Smooth muscle cell (in vitro differentiated cells): Measurements from ENCODE around the gene CABLES1. TPM values are rescaled to one million over a fixed set of nuclear protein-coding genes. Genes with fewer than 3 reads are reported as not detected.
"Not testable (repeated sequence)": the region's sequence is repeated elsewhere in the genome, so short reads cannot be mapped to it uniquely, and the experiment has no call there.

ENCODE experiments used
- DNase-seq: peaks from one replicate; lab custom pipeline; 2025; ENCODE audit not compliant: unreplicated experiment; lab: John Stamatoyannopoulos, UW
- H2AFZ ChIP-seq: fragments of 200-600 bp; sonication (generic); 2 replicates; pipeline ENCODE4 v1.6.0; 2016; ENCODE audit warnings: antibody characterized with exemption, low read depth, mild to moderate bottlenecking
- H3F3A ChIP-seq: fragments of 200-600 bp; sonication (generic); 2 replicates; pipeline ENCODE4 v1.6.0; 2017; ENCODE audit warnings: antibody characterized with exemption, low read depth
- H3K27ac ChIP-seq: fragments of 200-600 bp; sonication (generic); 2 replicates; pipeline ENCODE4 v1.5.1; 2016; ENCODE audit warnings: low read depth, mild to moderate bottlenecking
- H3K27me3 ChIP-seq: fragments of 200-600 bp; sonication (generic); 2 replicates; pipeline ENCODE4 v1.6.1; 2016; ENCODE audit warnings: low read depth, mild to moderate bottlenecking
- H3K36me3 ChIP-seq: fragments of 200-600 bp; sonication (generic); 2 replicates; pipeline ENCODE4 v1.5.1; 2016; ENCODE audit warnings: low read depth
- H3K4me1 ChIP-seq: fragments of 200-600 bp; sonication (generic); 2 replicates; pipeline ENCODE4 v1.5.1; 2016; ENCODE audit warnings: low read depth
- H3K4me2 ChIP-seq: fragments of 200-600 bp; sonication (generic); 2 replicates; pipeline ENCODE4 v1.6.0; 2016; ENCODE audit warnings: mild to moderate bottlenecking
- H3K4me3 ChIP-seq: fragments of 200-600 bp; sonication (generic); 2 replicates; pipeline ENCODE4 v1.5.1; 2016; ENCODE audit warnings: mild to moderate bottlenecking
- H3K79me2 ChIP-seq: fragments of 200-600 bp; sonication (generic); 2 replicates; pipeline ENCODE4 v1.6.0; 2016; ENCODE audit warnings: low read depth, mild to moderate bottlenecking
- H3K9ac ChIP-seq: fragments of 200-600 bp; sonication (generic); 2 replicates; pipeline ENCODE4 v1.6.0; 2016; ENCODE audit warnings: low read depth
- H3K9me3 ChIP-seq: fragments of 200-600 bp; sonication (generic); replicated peaks from 2 replicates; pipeline ENCODE4 v1.5.1; 2016; ENCODE audit warnings: low read depth
- H4K20me1 ChIP-seq: fragments of 200-600 bp; sonication (generic); 2 replicates; pipeline ENCODE4 v1.6.0; 2016; ENCODE audit warnings: low read depth
- WGBS: methylation state at CpG from one replicate; pipeline ENCODE4 v1.1.7; 2016; ENCODE audit warnings: low lambda C conversion rate; 5-methylcytosine and 5-hydroxymethylcytosine counted together
- polyA plus RNA-seq: library from polyadenylated mRNA; unstranded; fragments of >200 nt; fragmentation: Nextera tagmentation; extraction: Ambion mirVana; gene quantifications from 2 replicates; pipeline ENCODE4 v1.2.1, GENCODE V29; 2016
- total RNA-seq: library from RNA; depleted of rRNA; stranded (reverse); fragments of >200 nt; gene quantifications from 2 replicates; pipeline ENCODE4 v1.2.3, GENCODE V29; 2014
- TF ChIP-seq, protein P1 (sequence below): fragments of 200-600 bp; sonication (generic); IDR thresholded peaks from 2 replicates; pipeline ENCODE4 v1.5.1; 2017; ENCODE audit warnings: borderline replicate concordance, mild to moderate bottlenecking, antibody characterized with exemption; ENCODE audit not compliant: insufficient read depth, poor library complexity, severe bottlenecking

The CABLES1 gene
- total and polyA plus RNA-seq, 2 experiments from 2014 or later, result 1.2 to 2.4 TPM

DNA sequence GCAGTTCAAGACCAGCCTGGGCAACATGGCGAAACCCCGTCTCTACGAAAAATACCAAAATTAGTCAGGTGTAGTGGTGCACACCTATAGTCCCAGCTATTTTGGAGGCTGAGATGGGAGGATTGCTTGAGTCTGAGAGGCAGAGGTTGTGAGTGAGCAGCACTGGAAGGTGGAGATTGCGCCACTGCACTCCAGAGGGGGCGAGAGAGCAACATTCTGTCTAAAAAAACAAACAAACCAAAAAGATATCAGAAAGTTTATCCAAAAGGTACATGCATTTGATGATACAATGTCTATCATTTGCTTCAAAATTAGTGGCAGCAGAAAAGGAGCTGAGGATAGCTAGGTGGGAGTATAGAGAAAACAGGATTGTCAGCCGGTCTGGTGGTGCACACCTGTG, 39.8 kb upstream of the CABLES1 start:
- Histone ChIP-seq H3K36me3 (no peaks in the 10 kb centered on the region), H3K27me3 (peaks cover 6% of the 10 kb centered on the region), H3K9ac (no peak overlapping the region), H3K27ac (no peak overlapping the region), H3K4me1 (peaks cover 7% of the 10 kb centered on the region), H3F3A (no peaks in the 10 kb centered on the region), H3K79me2 (no peaks in the 10 kb centered on the region), H3K4me3 (no peak overlapping the region), H2AFZ (no peak overlapping the region), H3K4me2 (no peak overlapping the region), H3K9me3 (no peaks in the 10 kb centered on the region), H4K20me1 (no peaks in the 10 kb centered on the region)
- TF ChIP-seq, protein P1, sequence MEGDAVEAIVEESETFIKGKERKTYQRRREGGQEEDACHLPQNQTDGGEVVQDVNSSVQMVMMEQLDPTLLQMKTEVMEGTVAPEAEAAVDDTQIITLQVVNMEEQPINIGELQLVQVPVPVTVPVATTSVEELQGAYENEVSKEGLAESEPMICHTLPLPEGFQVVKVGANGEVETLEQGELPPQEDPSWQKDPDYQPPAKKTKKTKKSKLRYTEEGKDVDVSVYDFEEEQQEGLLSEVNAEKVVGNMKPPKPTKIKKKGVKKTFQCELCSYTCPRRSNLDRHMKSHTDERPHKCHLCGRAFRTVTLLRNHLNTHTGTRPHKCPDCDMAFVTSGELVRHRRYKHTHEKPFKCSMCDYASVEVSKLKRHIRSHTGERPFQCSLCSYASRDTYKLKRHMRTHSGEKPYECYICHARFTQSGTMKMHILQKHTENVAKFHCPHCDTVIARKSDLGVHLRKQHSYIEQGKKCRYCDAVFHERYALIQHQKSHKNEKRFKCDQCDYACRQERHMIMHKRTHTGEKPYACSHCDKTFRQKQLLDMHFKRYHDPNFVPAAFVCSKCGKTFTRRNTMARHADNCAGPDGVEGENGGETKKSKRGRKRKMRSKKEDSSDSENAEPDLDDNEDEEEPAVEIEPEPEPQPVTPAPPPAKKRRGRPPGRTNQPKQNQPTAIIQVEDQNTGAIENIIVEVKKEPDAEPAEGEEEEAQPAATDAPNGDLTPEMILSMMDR, result no peak
- 90% methylated on average over 6 of the region's 6 CpGs for WGBS
- DNase-seq, result no peak

DNA sequence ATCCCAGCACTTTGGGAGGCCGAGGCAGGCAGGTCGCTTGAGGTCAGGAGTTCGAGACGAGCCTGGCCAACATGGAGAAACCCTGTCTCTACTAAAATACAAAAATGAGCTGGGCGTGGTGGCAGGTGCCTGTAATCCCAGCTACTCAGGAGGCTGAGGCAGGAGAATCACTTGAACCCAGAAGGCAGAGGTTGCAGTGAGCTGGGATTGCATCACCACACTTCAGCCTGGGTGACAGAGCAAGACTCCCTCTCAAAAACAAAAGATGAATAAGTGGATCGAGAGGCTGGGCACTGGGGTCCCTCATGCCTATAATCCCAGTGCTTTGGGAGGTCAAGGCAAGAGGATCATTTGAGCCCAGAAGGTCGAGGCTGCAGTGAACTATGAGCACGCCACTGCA, 38.3 kb upstream of the CABLES1 start:
- DNase-seq, H3K36me3 ChIP-seq, H2AFZ ChIP-seq, H3K4me2 ChIP-seq, H3K27me3 ChIP-seq, H3K79me2 ChIP-seq, H3K4me1 ChIP-seq, H3K27ac ChIP-seq, H3K4me3 ChIP-seq, H3F3A ChIP-seq, H4K20me1 ChIP-seq, H3K9ac ChIP-seq, H3K9me3 ChIP-seq: not testable (repeated sequence)
- WGBS, result 95% methylated on average over 8 of the region's 8 CpGs

DNA sequence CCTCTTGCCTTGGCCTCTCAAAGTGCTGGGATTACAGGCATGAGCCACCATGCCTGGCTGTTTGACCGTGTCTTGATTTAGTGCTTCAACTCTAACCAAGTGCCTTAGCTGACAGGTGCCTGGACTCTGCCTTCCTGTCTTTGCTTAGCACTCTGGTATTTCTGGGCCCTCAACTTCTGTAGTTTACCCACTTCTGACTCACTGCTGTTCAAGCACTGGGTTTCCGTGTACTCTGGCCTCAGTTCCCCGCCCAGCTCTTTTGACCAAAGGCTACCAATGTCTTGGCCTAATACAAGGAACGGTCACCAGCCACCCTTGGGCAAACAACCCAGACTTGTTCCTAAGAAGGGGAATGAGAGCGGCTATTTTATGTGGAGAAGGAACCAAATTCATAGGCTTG, 35.7 kb upstream of the CABLES1 start:
- H3F3A ChIP-seq, result no peaks in the 10 kb centered on the region
- no peak overlapping the region for H2AFZ ChIP-seq
- no peaks in the 10 kb centered on the region for H4K20me1 ChIP-seq
- H3K79me2 ChIP-seq, result no peaks in the 10 kb centered on the region
- H3K4me2 ChIP-seq, result no peak overlapping the region
- H3K36me3 ChIP-seq, result no peaks in the 10 kb centered on the region
- DNase-seq, result no peak
- H3K27ac ChIP-seq, result no peak overlapping the region
- 79% methylated on average over 5 of the region's 5 CpGs for WGBS
- peaks cover 2% of the 10 kb centered on the region for H3K27me3 ChIP-seq
- H3K4me3 ChIP-seq, result no peak overlapping the region
- H3K9ac ChIP-seq, result no peak overlapping the region
- H3K4me1 ChIP-seq, result peaks cover under 1% of the 10 kb centered on the region
- H3K9me3 ChIP-seq, result no peaks in the 10 kb centered on the region
- TF ChIP-seq, protein P1, result no peak

DNA sequence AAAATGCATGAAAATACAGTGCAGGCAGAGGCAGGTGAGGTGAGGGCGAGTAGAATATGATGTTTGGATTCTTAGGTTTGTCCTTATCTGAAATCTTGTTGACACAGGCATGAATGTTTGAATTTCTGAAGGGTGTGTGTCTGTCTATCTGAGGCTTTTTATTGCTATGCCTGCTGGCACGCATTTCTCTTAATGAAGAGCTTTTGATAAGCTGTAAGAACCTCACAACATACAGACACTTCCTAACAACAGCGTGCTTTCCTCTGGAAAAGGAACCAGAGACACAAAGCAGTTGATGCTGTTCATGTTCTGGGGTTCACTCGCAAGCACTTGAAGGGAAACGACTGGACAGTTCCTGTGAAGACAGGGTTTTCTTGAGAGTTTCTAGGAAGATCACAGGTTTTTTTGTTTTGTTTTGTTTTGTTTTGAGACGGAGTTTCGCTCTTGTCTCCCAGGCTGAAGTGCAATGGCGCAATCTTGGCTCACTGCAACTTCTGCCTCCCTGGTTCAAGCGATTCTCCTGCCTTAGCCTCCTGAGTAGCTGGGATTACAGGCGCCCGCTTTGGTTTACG, 33.3 kb upstream of the CABLES1 start:
- H3K79me2 ChIP-seq, result no peaks in the 10 kb centered on the region
- no peak for DNase-seq
- H3K4me1 ChIP-seq, result peaks cover 3% of the 10 kb centered on the region
- no peaks in the 10 kb centered on the region for H4K20me1 ChIP-seq
- no peaks in the 10 kb centered on the region for H3K9me3 ChIP-seq
- H2AFZ ChIP-seq, result no peak overlapping the region
- H3K9ac ChIP-seq, result no peak overlapping the region
- H3F3A ChIP-seq, result no peaks in the 10 kb centered on the region
- no peak overlapping the region for H3K4me3 ChIP-seq
- no peaks in the 10 kb centered on the region for H3K27me3 ChIP-seq
- WGBS, result 73% methylated on average over 12 of the region's 12 CpGs
- H3K4me2 ChIP-seq, result no peak overlapping the region
- TF ChIP-seq, protein P1, result no peak
- H3K27ac ChIP-seq, result no peak overlapping the region
- no peaks in the 10 kb centered on the region for H3K36me3 ChIP-seq
